Natural killer cell (primary cell): ENCODE data around the gene HM13. TPM values are rescaled to one million over a fixed set of nuclear protein-coding genes. Genes with fewer than 3 reads are reported as not detected.
"Not testable (repeated sequence)": the region's sequence is repeated elsewhere in the genome, so short reads cannot be mapped to it uniquely, and the experiment has no call there.

ENCODE experiments used
- ATAC-seq, 3 donors: fragments of 150-1000 bp in 2 of 3; fragments of 200-7000 bp in 1 of 3; cut with Tn5 transposase; 1 replicate in 1 of 3; 2 replicates in 2 of 3; pipeline ENCODE4 v1.10.0; 2021; ENCODE audit warnings: mild to moderate bottlenecking in 2 of 3, moderate library complexity in 2 of 3
- DNase-seq, 2 donors: peaks; one replicate each; pipeline versions ENCODE4 v3.0.0 to v3.0.0-alpha.2; 2013 to 2021; ENCODE audit warnings: mixed read lengths in 1 of 2
- H3K27ac ChIP-seq: one replicate; pipeline ENCODE4 v1.5.1; 2013; ENCODE audit warnings: mild to moderate bottlenecking, low read length
- H3K27me3 ChIP-seq: one replicate; pipeline ENCODE4 v1.6.1; 2013; ENCODE audit warnings: low read length; ENCODE audit not compliant: control insufficient read depth, insufficient read depth
- H3K36me3 ChIP-seq: one replicate; pipeline ENCODE4 v1.6.1; 2013; ENCODE audit warnings: low read length; ENCODE audit not compliant: control insufficient read depth, insufficient read depth
- H3K4me1 ChIP-seq: one replicate; pipeline ENCODE4 v1.6.1; 2013; ENCODE audit warnings: low read length; ENCODE audit not compliant: control insufficient read depth, insufficient read depth
- H3K4me3 ChIP-seq: one replicate; pipeline ENCODE4 v1.5.1; 2013; ENCODE audit warnings: low read length
- H3K9me3 ChIP-seq: one replicate; pipeline ENCODE4 v1.6.1; 2013; ENCODE audit warnings: low read length; ENCODE audit not compliant: control insufficient read depth, insufficient read depth
- H3K27ac Mint-ChIP-seq, 2 donors: one replicate each; pipeline ENCODE4 v1.8.0; 2022; ENCODE audit warnings: mild to moderate bottlenecking in 2 of 2, mixed read lengths in 2 of 2, moderate library complexity in 1 of 2
- H3K27me3 Mint-ChIP-seq, 2 donors: one replicate each; pipeline ENCODE4 v1.8.0; 2022; ENCODE audit warnings: low read depth in 2 of 2, mixed read lengths in 2 of 2
- H3K36me3 Mint-ChIP-seq: one replicate; pipeline ENCODE4 v1.8.0; 2022; ENCODE audit warnings: mixed read lengths
- H3K4me1 Mint-ChIP-seq, 2 donors: one replicate each; pipeline ENCODE4 v1.8.0; 2022; ENCODE audit warnings: mixed read lengths in 2 of 2
- H3K4me3 Mint-ChIP-seq: one replicate; pipeline ENCODE4 v1.8.0; 2022; ENCODE audit warnings: mild to moderate bottlenecking, moderate library complexity, mixed read lengths
- H3K9me3 Mint-ChIP-seq, 2 donors: one replicate each; pipeline ENCODE4 v1.8.0; 2022; ENCODE audit warnings: mixed read lengths in 2 of 2
- CTCF ChIP-seq: fragments of 200-600 bp; IDR thresholded peaks from one replicate; pipeline ENCODE4 v1.8.0; 2022; ENCODE audit warnings: antibody characterized with exemption
- WGBS: methylation state at CpG from one replicate; pipeline ENCODE4 v1.1.7; 2013; ENCODE audit warnings: missing lambda C conversion rate; ENCODE audit not compliant: insufficient coverage; 5-methylcytosine and 5-hydroxymethylcytosine counted together
- intact Hi-C: fragments of 100-400 bp; cut with micrococcal nuclease; formaldehyde crosslinking; loops from one replicate; pipeline ENCODE4 v1.14.2; 2022
- total RNA-seq, 4 donors: library from RNA; stranded (reverse); fragments of 120-200 nt in 1 of 4; gene quantifications; one replicate each; pipeline versions ENCODE4 v1.2.3 to v1.2.4, GENCODE V29; 2013 to 2022

HM13 gene
- total RNA-seq, 3 donors from 2014 or later (not counting 1 experiment from before 2014, with no cell fraction given), result 97.5 to 135 (median 104) TPM

GRCh38 chr20:31497838-31498540 is 16.3 kb upstream of the HM13 start:
- Mint-ChIP-seq H3K36me3 (no peaks in the 10 kb centered on the region), H3K9me3 (no peaks in the 10 kb centered on the region), H3K27me3 (peaks cover 8 to 33% of the 10 kb centered on the region in 2 donors), H3K4me3 (no peak overlapping the region), H3K27ac (no peak overlapping the region), H3K4me1 (no peaks in the 10 kb centered on the region)
- H3K36me3 ChIP-seq, result no peaks in the 10 kb centered on the region
- no peaks in the 10 kb centered on the region for H3K9me3 ChIP-seq
- 59% methylated on average over 6 of the region's 6 CpGs for WGBS
- no peak overlapping the region for H3K4me3 ChIP-seq
- H3K27me3 ChIP-seq, result peaks cover 2% of the 10 kb centered on the region
- H3K27ac ChIP-seq, result no peak overlapping the region
- peaks cover 2% of the 10 kb centered on the region for H3K4me1 ChIP-seq
- ATAC-seq, result no peak
- intact Hi-C loops, result no loop called here
- DNase-seq, result no peak
- TF ChIP-seq CTCF, result no peak

- no peak for TF ChIP-seq CTCF
- no peaks in the 10 kb centered on the region for H3K9me3 ChIP-seq
- Mint-ChIP-seq H3K27ac (no peak overlapping the region), H3K4me1 (peaks cover 0 to 6% of the 10 kb centered on the region in 2 donors), H3K4me3 (no peak overlapping the region), H3K36me3 (no peaks in the 10 kb centered on the region), H3K9me3 (no peaks in the 10 kb centered on the region), H3K27me3 (peaks cover 4 to 15% of the 10 kb centered on the region in 2 donors)
- H3K4me1 ChIP-seq, result peaks cover 6% of the 10 kb centered on the region
- no peak overlapping the region for H3K27ac ChIP-seq
- H3K36me3 ChIP-seq, result no peaks in the 10 kb centered on the region
- no peak for DNase-seq
- intact Hi-C loops, result no loop called here
- H3K27me3 ChIP-seq, result peaks cover 2% of the 10 kb centered on the region
- H3K4me3 ChIP-seq, result no peak overlapping the region
- 68% methylated on average over 1 of the region's 1 CpG for WGBS
- ATAC-seq, result no peak
Measured at GRCh38 chr20:31500527-31500926, 13.7 kb upstream of the HM13 start.

- not testable (repeated sequence) for H3K27me3 ChIP-seq, H3K36me3 ChIP-seq, H3K9me3 Mint-ChIP-seq, H3K9me3 ChIP-seq, H3K4me3 Mint-ChIP-seq, H3K27me3 Mint-ChIP-seq, H3K27ac Mint-ChIP-seq, H3K4me3 ChIP-seq, H3K36me3 Mint-ChIP-seq, H3K27ac ChIP-seq, H3K4me1 ChIP-seq, H3K4me1 Mint-ChIP-seq
- ATAC-seq (peak; percentile 92 to 100 (median 100)), DNase-seq (peak; percentile 67 to 89)
- 39% methylated on average over 19 of the region's 20 CpGs for WGBS
- TF ChIP-seq CTCF, result peak; percentile 93
- intact Hi-C loops, result loop anchor here (1.0 kb wide), 1 partner anchor 43 kb away; no protein-coding TSS in a partner anchor
Measured at GRCh38 chr20:31502884-31503673, 11.2 kb upstream of the HM13 start.
